Measurements from ENCODE around the gene GALNT10.

- TF ChIP-seq CTCF (IDR thresholded peaks at IDR 0.05) (no peak), EZH2phosphoT487 (IDR thresholded peaks at IDR 0.05) (no peak), EZH2 (IDR thresholded peaks at IDR 0.05) (no peak)
Measured at GRCh38 chr5:154331924-154332323, 141.4 kb downstream of the GALNT10 start.
